Left ventricle myocardium superior (tissue), 1 donor: ENCODE measurements around the gene EFCAB8. TPM values are rescaled to one million over a fixed set of nuclear protein-coding genes. Genes with fewer than 3 reads are reported as not detected.
"Not testable (repeated sequence)": the region's sequence is repeated elsewhere in the genome, so short reads cannot be mapped to it uniquely, and the experiment has no call there.

Source experiments
- ATAC-seq: fragments of 200-7000 bp; cut with Tn5 transposase; one replicate; pipeline ENCODE4 v1.9.1; 2020; ENCODE audit warnings: mild to moderate bottlenecking, moderate library complexity
- DNase-seq: peaks from one replicate; pipeline ENCODE4 v3.0.0-alpha.2; 2020
- intact Hi-C: fragments of 100-400 bp; cut with micrococcal nuclease; formaldehyde crosslinking; loops from one replicate; pipeline ENCODE4 v1.11.0; 2022
- total RNA-seq: library from RNA; stranded (reverse); fragmentation: NEBNext Ultra II Directional; extraction: Animal tissue kit (Norgen Biotek cat#: 25700); gene quantifications from one replicate; pipeline ENCODE4 v1.2.1, GENCODE V29; 2021
- donor health status: DM: no; HTN: yes; CAD: no; lungs with severe emphysema.

Gene EFCAB8
- total RNA-seq, 1 donor from 2014 or later = not detected

DNA sequence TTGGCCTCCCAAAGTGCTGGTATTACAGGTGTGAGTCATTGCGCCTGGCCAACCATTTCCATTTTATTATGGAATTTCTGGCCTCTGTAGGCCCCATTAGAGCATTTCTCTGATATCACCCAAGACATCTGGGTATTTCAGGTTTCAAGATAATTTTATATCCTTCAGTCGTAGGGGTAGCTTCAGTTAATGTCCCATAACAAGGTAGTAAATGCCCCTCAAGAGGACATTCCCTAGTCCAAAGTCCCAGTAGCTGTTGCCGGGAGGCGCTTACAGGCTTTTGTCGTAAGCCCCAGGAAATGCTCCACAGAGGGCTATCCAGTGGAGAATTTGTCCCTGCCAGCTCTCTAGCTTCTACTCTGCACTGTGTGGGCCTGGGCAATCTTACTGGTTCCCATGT is 24.4 kb downstream of the EFCAB8 start:
- intact Hi-C loops = no loop called here
- ATAC-seq (no peak), DNase-seq (no peak)

DNA sequence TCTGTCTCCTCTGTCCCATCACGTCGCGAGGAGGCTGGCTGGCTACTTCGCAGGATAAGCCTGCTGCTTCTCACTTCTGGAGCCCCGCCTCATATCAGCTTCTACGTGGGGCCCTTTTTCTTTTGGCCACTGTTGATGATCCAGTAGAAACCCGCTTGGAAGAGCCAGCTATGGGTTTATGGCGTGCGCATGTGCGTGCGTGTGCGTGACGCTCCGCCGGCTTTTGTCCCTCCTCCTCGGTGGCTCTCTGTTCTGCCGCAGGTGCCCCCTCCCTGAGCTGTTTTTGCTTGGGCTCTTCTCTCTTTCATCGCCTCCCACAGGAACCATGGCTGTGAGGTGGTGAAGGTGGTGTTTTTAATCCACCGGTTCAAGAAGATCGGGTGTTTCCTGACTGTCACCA is 26.5 kb downstream of the EFCAB8 start:
- no peak for ATAC-seq

DNA sequence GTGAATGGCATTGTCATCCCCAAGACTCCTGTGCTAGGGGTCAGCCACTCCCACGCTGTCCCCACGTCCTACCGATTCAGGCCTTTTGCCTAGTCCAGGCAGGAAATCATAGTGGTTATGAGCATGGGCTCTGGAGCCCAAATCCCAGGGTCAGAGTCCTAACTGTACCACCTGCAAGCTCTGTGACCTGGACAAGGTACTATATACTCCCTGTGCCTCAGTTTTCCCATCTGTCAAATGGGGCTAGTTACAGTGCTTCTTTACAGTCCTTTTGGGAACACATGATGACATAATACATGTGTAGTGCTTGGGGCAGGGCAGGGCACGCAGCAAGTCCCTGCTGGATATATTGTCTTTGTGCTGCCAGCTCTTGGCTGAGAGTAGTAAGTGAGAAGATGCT is 27.2 kb downstream of the EFCAB8 start:
- ATAC-seq (no peak), DNase-seq (no peak)
- intact Hi-C loops = no loop called here

More for the DNA sequence above, 26.5 kb downstream of the EFCAB8 start:
- DNase-seq = no peak
- intact Hi-C loops = no loop called here

DNA sequence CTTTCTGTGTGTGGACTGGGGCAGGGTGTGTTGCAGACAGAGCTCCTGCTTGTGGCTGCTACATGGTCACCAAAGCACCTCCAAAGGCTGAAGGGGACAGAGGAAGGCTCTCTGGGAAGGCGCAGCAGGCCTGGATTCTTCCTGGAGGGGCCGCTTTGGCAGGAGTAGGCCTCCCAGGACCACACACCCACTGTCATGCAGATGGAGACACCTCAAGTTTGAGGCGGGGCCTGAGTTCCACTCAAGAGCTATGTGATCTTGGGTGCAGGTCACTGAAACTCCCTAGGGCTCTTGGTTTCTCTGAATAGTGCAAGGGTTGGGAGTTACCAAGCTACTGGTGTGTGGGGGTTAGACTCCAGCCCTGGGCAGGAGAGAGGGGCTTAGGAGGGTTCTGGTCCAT is 27.9 kb downstream of the EFCAB8 start:
- intact Hi-C loops = no loop called here
- ATAC-seq (no peak), DNase-seq (no peak)

DNA sequence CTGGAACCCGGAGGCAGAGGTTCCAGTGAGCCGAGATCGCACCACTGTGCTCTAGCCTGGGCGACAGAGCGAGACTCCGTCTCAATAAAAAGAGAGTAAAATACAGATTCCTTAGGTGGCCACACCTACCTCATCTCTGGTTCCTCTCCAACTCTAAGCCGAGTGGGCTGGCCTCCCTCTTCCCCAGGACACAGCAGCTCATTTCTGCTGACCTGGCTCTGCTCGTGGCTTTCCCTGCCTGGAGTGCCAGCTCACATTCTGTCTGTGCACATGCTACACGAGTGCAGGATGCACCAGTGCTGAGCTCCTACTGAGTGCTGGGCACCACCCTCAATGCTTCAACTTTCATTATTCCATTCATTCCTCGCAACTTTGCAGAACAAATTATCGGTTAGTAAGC is 28.8 kb downstream of the EFCAB8 start:
- DNase-seq = no peak
- ATAC-seq = no peak
- intact Hi-C loops = no loop called here

DNA sequence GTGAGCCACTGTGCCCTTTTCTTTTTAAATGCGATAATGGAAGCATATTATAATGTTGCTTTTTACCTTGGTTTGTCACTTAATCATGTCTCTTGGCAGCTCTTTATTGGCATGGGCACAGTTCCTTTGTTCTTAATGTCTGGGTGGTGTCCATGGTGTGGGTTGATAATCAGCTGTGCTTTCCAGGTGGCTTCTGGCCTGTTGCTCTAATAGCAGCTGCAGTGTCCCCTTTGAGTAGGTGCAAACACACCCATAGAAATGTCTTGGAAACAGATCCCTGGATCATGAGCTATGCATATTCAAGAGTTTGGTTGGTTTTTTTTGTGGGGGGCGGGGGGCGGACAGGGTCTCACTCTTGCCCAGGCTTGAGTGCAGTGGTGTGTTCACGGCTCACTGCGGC is 29.9 kb downstream of the EFCAB8 start:
- intact Hi-C loops = no loop called here

DNA sequence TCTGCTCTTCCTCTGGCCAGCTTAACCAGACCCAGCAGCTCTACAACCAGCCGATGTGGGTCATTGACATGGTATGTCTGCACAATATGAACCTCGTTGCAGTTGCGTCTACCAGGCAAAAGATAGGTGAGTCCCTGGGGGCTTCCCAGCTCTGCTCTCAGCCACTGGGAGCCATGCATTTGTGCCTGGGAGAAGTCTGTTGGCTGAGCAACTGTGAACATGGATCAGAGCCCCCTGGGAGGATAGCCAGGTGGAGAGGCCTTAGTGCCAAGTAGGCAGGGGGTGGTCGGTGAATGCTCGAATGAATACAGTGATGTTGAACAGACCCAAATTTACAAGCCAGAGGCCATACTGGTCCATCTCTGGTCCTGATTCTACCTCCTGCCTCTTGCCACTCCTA is 30.6 kb downstream of the EFCAB8 start:
- intact Hi-C loops = no loop called here
- no peak for ATAC-seq
- DNase-seq = no peak

More for the DNA sequence above, 29.9 kb downstream of the EFCAB8 start:
- no peak for DNase-seq
- ATAC-seq = peak; percentile 44

DNA sequence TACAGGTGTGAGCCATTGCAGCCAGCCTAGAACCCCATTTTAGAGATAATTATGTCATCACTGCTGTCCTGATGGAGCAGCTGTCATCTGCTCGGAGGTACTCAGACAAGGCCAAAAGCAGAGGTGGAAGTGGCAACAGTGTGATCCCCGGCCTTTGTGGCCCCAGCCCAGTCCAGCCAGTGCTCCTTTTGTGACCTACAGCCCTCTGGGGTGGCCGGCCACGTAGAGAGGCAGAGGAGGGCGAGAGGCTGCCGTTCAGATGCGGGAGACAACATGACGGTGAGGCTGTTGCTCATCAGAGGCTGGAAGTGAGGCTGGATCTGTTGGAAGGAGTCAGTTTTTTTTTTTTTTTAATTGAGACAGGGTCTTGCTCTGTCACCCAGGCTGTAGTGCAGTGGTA is 32.8 kb downstream of the EFCAB8 start:
- intact Hi-C loops = no loop called here
- ATAC-seq (no peak), DNase-seq (no peak)

DNA sequence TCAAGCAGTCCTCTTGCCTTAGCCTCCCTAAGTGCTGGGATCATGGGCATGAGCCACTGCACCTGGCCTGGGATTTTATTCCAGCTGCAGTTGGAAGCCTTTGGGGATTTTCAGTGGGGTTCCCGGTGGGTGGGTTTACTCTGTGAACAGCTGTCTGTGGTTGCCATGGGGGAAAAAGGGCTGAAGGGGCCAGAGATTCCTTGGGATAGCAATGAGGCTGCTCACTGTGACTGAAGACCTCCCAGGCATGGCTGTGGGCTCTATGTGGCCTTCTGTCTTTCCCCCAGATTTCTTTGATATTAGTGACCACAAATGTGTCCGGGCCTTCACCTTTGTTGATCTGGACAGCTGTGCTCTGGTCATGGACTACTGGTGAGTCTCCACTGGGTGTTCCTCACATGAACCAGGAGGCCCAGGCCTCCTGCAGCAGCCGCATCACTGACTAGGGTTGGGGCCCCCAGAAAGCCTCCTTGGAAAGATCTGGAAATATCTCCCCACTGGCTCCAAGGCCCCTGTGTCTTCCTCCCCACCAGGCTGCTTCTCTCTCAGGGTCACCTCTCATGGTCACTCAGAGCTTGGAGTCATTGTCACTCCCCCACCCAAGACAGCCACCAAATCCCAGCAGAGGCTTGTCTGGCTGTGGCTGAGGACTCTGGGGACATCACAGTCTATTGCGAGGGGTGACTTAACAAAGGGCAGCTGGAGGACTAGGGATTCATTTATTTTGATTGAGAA is 33.4 kb downstream of the EFCAB8 start:
- DNase-seq = no peak
- intact Hi-C loops = no loop called here

DNA sequence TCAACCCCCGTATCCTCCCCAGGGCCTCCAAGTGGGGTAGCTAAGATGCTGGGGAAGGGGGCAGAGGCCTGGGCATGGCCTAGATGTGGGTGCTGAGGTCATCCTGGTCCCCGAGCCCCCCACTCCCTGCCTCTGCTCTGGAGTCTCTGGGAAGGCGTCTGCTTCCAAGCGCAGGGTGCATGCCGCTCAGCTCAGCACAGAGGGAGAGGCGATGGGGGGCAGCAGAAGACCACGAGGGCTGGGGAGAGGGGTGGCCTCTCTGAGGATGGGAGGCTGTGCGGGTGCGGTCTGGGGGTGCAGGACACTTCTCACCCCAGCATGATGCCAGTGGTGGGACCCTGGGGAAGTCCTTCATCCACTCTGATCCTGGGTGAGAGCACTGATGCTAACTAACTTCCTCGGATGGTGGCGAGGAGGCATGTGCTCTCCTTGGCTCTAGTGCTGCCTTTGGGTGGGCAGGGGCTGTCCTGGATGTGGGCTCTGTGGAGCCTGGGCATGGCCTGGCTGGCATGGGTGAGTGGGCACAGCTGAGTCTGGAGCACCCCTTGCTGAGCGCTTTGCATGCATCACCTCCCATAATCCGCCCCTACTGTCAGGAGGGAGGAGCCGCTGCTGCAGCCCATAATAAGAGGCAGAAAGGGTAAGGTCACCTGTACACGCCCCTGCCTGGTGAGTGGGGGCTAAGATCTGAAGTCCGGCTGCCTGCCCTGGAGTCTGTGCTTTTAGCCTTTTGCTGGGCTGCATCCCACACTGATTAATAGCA is 34.7 kb downstream of the EFCAB8 start:
- no peak for DNase-seq
- intact Hi-C loops = no loop called here
- no peak for ATAC-seq

More for the DNA sequence above, 33.4 kb downstream of the EFCAB8 start:
- no peak for ATAC-seq

DNA sequence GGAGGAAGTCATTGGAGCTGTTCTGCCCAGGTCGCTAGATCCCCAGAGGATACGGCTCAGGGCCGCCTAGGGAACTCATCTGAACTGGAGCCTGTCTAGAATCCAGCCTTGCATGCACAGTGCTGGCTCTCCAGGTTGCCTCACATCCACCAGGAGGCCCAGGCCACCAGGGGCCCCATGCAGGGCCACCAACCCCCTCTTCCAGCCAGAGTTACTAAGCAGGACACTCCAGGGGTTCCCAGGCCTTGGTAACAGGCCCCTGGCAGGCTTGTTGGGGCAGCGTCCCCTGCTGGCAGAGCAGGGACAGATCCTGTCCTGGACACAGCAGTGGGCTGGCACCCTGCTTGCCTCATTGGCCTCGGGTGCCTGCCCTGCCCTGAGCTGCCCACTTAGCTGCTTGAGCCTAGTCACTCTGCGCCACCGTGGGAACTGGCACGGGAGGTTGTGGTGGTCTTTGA is 35.3 kb downstream of the EFCAB8 start:
- intact Hi-C loops = no loop called here
- DNase-seq (no peak), ATAC-seq (peak; percentile 53)

DNA sequence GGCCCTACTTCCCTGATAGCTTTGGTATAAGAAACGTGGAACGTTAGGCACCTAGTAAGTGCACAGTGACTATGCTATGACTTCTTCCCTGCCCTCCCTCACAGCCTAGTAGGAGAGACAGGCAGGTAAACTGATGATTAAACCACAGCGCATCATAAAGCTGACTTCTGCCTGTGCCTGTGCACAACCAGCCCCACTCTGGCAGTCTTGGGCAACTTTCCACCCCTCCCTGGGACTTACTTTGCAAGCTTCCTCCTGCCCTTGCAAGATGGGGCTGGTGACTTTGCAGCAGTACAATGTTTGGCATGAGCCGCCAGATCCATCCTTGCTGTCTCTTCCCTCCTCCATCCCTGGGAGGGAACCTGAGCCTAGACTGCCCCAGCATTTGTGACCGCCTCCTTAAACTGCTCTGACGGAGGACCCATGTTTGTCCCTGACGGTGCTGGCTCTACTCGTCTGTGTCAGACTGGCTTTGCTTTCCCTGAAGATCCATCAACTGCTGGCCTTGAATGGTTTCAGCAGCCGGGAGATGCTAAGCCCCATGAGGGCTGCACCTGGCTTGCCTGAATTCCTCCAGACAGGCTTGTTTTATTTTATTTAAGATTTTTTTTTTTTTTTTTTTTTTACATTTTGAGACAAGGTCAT is 36.1 kb downstream of the EFCAB8 start:
- DNase-seq = no peak
- no peak for ATAC-seq
- intact Hi-C loops = no loop called here

DNA sequence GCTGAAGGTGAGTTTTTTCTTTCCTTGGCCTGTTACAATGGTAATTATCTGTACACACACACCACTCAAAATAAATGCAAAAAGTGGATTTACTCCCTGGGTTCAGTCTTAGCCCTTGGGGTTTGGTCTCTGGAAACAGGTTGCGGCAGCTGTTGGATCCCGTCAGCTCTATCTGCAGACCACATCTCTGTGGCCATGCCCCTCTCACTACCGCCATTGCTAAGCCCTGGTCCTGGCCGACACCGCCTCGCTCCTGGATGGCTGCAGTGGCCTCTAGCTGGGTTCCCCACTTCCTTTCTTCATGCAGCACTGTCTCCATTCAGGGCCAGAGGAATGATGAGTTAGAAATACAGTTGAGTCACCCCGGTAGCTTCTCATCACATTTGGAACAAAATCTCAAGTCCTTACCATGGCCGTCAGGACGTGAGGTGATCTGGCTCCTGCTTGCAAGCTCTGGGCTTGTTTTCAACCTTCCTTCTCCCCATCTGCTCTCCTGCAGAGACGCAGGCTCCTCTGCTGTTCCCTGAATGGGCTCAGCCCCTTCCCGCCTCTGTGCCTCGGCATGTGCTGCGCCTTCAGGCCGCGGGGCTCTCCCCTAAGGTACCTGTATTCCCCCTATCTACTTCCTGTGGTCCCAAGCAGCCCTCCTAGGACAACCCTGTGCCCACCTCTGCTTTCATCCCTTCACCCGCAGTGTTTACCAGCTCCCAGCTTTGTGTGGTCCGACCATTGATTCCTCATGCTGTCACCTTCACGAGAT is 38.0 kb downstream of the EFCAB8 start:
- DNase-seq (no peak), ATAC-seq (no peak)
- intact Hi-C loops = no loop called here

DNA sequence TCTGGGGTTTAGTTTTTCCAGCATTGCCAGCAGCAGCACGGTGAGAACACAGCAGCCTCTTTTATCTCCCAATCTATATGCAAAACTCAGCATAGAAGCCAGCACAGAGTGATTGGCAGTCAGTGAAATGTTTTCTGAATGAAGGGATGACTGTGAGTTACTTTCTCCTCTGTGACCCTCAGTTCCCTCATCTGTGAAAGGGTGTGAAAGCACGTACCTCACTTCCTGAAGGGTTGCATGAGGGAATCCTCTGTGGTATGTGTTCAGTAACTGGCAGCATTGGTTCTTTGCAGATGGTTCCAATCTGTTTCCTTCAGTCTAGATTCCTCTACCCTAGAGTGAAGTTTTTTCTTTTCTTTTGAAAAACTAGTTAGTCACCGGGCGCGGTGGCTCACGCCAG is 40.0 kb downstream of the EFCAB8 start:
- DNase-seq (no peak), ATAC-seq (no peak)
- intact Hi-C loops = no loop called here

DNA sequence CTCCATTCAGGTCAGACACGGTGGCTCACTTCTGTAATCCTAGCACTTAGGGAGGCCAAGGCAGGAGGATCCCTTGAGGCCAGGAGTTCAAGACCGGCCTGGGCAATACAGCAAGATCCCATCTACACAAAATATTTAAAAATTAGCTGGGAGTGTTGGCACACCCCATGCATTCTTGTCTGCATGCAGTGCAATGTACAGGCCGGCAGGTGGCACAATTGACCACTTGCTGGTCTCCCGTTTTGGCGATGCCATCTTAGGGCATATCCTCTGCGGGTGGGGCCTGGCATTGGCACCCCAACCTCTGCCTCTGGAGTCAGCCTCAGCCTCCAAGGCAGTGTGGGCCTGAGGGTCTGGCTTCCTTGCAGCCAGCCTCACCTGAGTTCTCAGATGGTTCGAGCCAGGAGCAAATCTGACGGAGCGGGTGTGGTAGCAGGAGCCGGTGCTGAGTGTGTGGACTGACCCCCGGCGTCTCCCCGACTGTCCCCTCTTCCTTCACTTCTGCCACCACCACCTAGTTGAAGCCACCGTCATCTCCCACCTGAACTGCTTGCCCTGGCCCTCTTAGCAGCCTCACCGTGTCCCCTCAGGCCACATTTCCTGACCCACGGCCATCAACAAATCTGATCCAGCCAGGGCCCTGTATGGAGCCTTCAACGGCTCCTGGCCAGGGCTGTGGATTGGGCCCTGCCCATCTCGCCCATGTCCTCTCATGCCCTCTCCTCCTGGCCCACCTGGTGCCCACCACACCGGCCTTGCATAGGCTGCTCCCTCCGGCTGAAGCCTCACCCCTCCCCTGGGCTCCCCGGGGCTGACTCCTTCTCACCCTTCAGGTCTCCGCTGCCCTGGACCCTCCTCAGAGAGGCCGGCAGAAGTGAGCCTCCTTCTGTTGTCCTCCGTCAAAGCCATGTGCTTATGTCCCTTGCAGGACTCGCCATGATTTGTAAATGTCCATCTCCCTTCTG is 44.0 kb downstream of the EFCAB8 start:
- ATAC-seq (peak; percentile 80), DNase-seq (peak; percentile 61)
- intact Hi-C loops = loop anchor here (10.0 kb wide), 1 partner anchor 392 kb away; no protein-coding TSS in a partner anchor

DNA sequence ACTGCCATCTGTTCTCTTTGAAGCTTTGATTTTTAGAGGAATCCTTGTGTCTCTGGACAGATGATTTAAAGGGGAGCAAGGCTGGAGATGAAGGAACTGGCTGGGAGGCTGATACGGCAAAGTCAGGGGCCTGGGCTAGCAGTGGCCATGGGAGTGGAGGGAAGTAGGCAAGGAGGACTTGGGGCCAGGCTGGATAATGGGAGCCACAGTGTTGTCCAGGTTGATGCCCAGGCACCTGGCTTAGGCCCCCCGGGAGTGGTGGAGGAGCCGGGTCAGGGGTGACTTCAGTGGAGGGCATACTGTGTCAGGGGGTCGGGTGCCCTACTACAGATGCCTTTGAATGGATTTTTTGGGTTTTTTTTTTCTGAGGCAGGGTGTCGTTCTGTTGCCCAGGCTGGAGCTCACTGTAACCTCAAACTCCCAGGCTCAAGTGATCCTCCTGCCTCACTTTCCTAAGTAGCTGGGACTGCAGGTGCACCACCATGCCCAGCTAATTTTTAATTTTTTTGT is 45.0 kb downstream of the EFCAB8 start:
- no peak for ATAC-seq

DNA sequence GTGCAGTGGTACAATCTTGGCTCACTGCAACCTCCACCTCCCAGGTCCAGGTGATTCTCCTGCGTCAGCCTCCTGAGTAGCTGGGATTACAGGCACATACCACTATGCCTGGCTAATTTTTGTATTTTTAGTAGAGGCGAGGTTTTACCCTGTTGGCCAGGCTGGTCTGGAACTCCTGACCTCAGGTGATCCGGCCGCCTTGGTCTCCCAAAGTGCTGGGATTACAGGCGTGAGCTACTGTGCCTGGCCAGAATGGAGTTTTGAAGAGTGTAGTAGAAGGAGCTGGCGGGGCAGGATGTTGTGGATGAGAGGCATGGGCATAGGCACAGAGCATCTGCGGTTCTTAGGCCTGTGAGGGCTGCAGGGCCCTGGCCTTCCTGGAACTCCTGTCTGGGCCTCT is 46.0 kb downstream of the EFCAB8 start:
- intact Hi-C loops = loop anchor here (10.0 kb wide), 1 partner anchor 390 kb away; no protein-coding TSS in a partner anchor
- not testable (repeated sequence) for ATAC-seq, DNase-seq

More for the DNA sequence above, 45.0 kb downstream of the EFCAB8 start:
- no peak for DNase-seq
- intact Hi-C loops = loop anchor here (10.0 kb wide), 1 partner anchor 391 kb away; no protein-coding TSS in a partner anchor

DNA sequence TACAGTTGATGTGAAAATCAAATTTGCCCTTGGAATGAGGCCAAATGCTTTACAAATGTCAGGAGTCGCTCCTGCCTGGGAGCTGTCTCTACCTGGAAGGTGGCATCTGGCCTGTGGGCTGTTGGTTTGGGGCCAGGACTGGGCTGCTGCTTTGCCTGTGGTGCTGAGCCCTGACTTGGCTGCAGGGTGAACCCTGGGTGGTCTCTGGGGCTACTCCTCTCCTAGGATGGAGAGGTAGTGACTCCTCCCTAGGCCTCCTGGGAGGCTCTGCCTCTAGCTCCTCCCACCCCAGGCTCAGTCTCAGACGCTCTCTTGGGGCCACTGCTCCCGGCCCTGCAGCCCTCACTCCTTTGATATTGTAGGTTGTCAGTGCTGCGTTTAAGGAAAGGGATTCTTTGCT is 47.5 kb downstream of the EFCAB8 start:
- ATAC-seq (no peak), DNase-seq (no peak)
- intact Hi-C loops = loop anchor here (10.0 kb wide), 1 partner anchor 389 kb away; no protein-coding TSS in a partner anchor
